Fibroblast of skin of right quadriceps (primary cell): ENCODE measurements around the gene NKD1.
"Not testable (repeated sequence)": the region's sequence is repeated elsewhere in the genome, so short reads cannot be mapped to it uniquely, and the experiment has no call there.

Experiments used
- DNase-seq: peaks from one replicate; pipeline ENCODE4 v3.0.0-alpha.2; 2013

NKD1 gene

GRCh38 chr16:50548125-50548908 is at the start of gene NKD1:
TSS of gene NKD1 (plus strand) at chr16:50548396. CDS start at chr16:50548554, 158 bp downstream.
- peak; percentile 42 for DNase-seq

GRCh38 chr16:50498431-50499155 is 49.6 kb upstream of the NKD1 start:
- DNase-seq: peak; percentile 20

- no peak for DNase-seq
Observed at GRCh38 chr16:50499254-50499653, 48.9 kb upstream of the NKD1 start.

GRCh38 chr16:50500171-50500874 is 47.9 kb upstream of the NKD1 start:
- DNase-seq: no peak

- DNase-seq: no peak
Observed at GRCh38 chr16:50501251-50501650, 46.9 kb upstream of the NKD1 start.

GRCh38 chr16:50501986-50502615 is 46.1 kb upstream of the NKD1 start:
- DNase-seq: no peak

- no peak for DNase-seq
Observed at GRCh38 chr16:50502616-50503011, 45.6 kb upstream of the NKD1 start.

GRCh38 chr16:50503868-50504531 is 44.2 kb upstream of the NKD1 start:
- DNase-seq: not testable (repeated sequence)

GRCh38 chr16:50505115-50505514 is 43.1 kb upstream of the NKD1 start:
- no peak for DNase-seq

- DNase-seq: no peak
Observed at GRCh38 chr16:50505714-50506542, 42.3 kb upstream of the NKD1 start.

- no peak for DNase-seq
Observed at GRCh38 chr16:50506543-50506937, 41.7 kb upstream of the NKD1 start.

- no peak for DNase-seq
Observed at GRCh38 chr16:50507397-50507796, 40.8 kb upstream of the NKD1 start.

- DNase-seq: peak; percentile 12
Observed at GRCh38 chr16:50509521-50510341, 38.5 kb upstream of the NKD1 start.

- no peak for DNase-seq
Observed at GRCh38 chr16:50515218-50515617, 33.0 kb upstream of the NKD1 start.

- DNase-seq: no peak
Observed at GRCh38 chr16:50516401-50516800, 31.8 kb upstream of the NKD1 start.

- DNase-seq: no peak
Observed at GRCh38 chr16:50516890-50517289, 31.3 kb upstream of the NKD1 start.

- DNase-seq: no peak
Observed at GRCh38 chr16:50517450-50518252, 30.5 kb upstream of the NKD1 start.

- DNase-seq: no peak
Observed at GRCh38 chr16:50519001-50519400, 29.2 kb upstream of the NKD1 start.

GRCh38 chr16:50519602-50520001 is 28.6 kb upstream of the NKD1 start:
- no peak for DNase-seq
